GM10266 (cell line): ENCODE measurements around the gene BNIP3.
"Not testable (repeated sequence)": the region's sequence is repeated elsewhere in the genome, so short reads cannot be mapped to it uniquely, and the experiment has no call there.

Source experiments
- DNase-seq: peaks from one replicate; pipeline ENCODE4 v3.0.0; 2012; ENCODE audit errors: extremely low spot score
- CTCF ChIP-seq: IDR thresholded peaks from 2 replicates; pipeline ENCODE4 v1.5.1; 2012; ENCODE audit warnings: mild to moderate bottlenecking, low read depth; ENCODE audit not compliant: control insufficient read depth, insufficient read depth; ENCODE audit errors: missing control alignments

The BNIP3 gene

GRCh38 chr10:131961047-131961776, 20.5 kb downstream of the BNIP3 start:
- DNase-seq = no peak
- no peak for TF ChIP-seq CTCF

GRCh38 chr10:131960631-131961046, 21.1 kb downstream of the BNIP3 start:
- TF ChIP-seq CTCF = no peak
- DNase-seq = no peak

- no peak for DNase-seq
- TF ChIP-seq CTCF = no peak
These were observed 21.9 kb downstream of the BNIP3 start for GRCh38 chr10:131959841-131960240.

GRCh38 chr10:131955591-131956340, 26.0 kb downstream of the BNIP3 start:
- DNase-seq = no peak
- TF ChIP-seq CTCF = no peak

GRCh38 chr10:131954356-131954965, 27.3 kb downstream of the BNIP3 start:
- TF ChIP-seq CTCF = no peak
- no peak for DNase-seq

GRCh38 chr10:131949908-131950307, 31.8 kb downstream of the BNIP3 start:
- DNase-seq = not testable (repeated sequence)

GRCh38 chr10:131949041-131949862, 32.5 kb downstream of the BNIP3 start:
- no peak for TF ChIP-seq CTCF
- DNase-seq = no peak
